ENCODE data around the gene COQ5.

COQ5 gene

DNA sequence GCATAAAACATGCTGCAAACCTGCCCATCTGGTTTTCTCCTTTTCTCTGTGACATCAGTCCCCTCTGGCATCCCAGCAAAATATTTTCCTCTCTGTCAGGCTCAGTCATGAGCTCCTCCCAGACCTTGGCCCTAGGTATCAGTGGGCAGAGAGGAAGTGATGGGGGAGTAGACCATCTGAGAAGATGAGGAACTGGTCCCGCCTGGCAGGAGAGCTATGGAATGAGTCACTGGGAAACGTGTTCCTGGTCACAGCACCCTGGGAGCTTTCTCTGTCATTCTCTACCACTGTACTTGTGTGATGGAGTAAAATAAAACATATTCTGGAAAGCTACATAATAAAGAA is 54.4 kb downstream of the COQ5 start:
- TF ChIP-seq, protein P1, sequence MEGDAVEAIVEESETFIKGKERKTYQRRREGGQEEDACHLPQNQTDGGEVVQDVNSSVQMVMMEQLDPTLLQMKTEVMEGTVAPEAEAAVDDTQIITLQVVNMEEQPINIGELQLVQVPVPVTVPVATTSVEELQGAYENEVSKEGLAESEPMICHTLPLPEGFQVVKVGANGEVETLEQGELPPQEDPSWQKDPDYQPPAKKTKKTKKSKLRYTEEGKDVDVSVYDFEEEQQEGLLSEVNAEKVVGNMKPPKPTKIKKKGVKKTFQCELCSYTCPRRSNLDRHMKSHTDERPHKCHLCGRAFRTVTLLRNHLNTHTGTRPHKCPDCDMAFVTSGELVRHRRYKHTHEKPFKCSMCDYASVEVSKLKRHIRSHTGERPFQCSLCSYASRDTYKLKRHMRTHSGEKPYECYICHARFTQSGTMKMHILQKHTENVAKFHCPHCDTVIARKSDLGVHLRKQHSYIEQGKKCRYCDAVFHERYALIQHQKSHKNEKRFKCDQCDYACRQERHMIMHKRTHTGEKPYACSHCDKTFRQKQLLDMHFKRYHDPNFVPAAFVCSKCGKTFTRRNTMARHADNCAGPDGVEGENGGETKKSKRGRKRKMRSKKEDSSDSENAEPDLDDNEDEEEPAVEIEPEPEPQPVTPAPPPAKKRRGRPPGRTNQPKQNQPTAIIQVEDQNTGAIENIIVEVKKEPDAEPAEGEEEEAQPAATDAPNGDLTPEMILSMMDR (IDR thresholded peaks at IDR 0.05; ENCODE audit: extremely low read depth, insufficient read depth, missing control alignments) = no peak
- in situ Hi-C loops (cut with MboI; ENCODE audit: low pct_unique_long_range_greater_than_20kb, low sequenced_read_pairs, unreplicated experiment) = no loop called here
- no peak for DNase-seq (ENCODE audit: low spot score)

DNA sequence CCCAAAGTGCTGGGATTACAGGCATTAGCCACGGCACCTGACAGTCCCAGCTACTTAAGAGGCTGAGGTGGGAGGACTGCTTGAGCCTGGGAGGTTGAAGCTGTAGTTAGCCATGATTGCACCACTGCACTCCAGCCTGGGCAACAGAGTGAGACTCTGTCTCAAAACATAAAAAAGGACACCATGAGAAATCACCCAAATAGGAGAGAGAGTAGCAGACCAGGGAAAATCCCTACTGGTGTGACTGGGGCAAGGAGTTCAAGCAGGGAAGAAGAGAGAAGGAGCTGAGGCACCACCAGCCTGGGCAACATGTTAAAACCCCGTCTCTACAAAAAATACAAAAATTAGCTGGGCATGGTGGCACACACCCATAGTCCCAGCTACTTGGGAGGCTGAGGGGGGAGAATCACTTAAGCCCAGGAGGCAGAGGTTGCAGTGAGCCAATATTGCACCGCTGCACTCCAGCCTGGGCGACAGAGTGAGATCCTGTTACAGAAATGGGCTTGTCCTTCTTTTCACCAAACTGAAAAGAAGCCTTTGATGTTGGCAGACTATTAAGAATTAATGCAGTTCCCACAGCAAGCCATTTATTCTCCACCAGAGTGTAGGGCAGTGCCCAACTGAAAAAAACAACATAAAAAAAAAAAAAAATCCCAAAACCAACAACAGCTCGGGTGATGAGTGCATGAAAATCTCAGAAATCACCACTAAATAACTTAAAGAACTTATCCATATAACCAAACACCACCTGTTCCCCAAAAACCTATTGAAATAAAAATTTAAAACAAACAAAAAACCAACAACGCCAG is 54.9 kb downstream of the COQ5 start:
- in situ Hi-C loops (cut with MboI; ENCODE audit: low pct_unique_long_range_greater_than_20kb, low sequenced_read_pairs, unreplicated experiment) = no loop called here
- DNase-seq (ENCODE audit: low spot score) = no peak
- TF ChIP-seq, protein P1 (IDR thresholded peaks at IDR 0.05; ENCODE audit: extremely low read depth, insufficient read depth, missing control alignments) = no peak

DNA sequence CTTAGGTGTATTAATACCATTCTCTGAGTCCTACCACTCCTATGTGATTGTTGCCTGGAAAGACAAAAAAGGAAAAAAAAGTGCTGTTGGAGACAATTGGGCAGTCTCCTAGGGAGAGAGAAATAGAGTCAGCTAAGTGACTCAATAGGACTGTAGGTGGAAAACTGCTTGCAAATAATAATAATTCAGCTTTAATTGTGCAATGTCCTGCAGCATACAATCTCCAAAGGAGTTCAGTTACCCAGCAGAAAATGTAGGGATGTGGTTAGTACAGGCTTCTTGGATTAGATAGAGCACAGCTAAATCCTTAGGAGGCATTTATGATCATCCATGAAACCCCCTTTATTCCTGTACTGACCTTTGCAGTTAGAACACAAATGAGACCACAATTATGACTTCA is 56.4 kb downstream of the COQ5 start:
- DNase-seq (ENCODE audit: low spot score) = no peak
- in situ Hi-C loops (cut with MboI; ENCODE audit: low pct_unique_long_range_greater_than_20kb, low sequenced_read_pairs, unreplicated experiment) = no loop called here
- TF ChIP-seq, protein P1 (IDR thresholded peaks at IDR 0.05; ENCODE audit: extremely low read depth, insufficient read depth, missing control alignments) = no peak

DNA sequence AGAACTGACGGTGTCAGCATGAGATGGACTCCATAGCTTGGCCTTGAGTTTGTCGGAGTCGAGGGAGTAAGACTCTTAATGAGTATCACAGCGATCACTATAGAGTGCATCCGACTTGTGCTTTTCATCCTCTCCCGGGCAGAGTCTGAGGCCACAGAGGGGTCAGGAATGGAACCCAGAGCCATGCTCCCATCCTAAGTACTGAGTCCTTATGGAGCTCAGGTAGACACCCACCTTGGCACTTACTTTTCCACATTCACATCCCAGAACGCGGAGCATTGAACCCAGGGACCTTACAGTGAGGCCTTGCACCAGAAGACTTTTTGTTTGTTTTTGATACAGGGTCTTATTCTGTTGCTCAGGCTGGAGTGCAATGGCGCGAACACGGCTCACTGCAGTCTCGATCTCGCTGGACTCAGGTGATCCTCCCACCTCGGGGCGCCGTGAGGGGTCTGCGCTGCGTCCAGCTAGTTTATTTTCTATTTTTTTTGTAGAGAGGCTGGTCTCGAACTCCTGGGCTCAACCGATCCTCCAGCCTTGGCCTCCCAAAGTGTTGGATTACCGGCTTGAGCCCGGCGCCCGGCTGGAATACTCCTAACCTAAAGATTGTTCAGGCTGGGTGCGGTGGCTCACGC is 58.7 kb downstream of the COQ5 start:
- TF ChIP-seq, protein P1 (IDR thresholded peaks at IDR 0.05; ENCODE audit: extremely low read depth, insufficient read depth, missing control alignments) = no peak
- DNase-seq (ENCODE audit: low spot score) = no peak
- in situ Hi-C loops (cut with MboI; ENCODE audit: low pct_unique_long_range_greater_than_20kb, low sequenced_read_pairs, unreplicated experiment) = no loop called here

DNA sequence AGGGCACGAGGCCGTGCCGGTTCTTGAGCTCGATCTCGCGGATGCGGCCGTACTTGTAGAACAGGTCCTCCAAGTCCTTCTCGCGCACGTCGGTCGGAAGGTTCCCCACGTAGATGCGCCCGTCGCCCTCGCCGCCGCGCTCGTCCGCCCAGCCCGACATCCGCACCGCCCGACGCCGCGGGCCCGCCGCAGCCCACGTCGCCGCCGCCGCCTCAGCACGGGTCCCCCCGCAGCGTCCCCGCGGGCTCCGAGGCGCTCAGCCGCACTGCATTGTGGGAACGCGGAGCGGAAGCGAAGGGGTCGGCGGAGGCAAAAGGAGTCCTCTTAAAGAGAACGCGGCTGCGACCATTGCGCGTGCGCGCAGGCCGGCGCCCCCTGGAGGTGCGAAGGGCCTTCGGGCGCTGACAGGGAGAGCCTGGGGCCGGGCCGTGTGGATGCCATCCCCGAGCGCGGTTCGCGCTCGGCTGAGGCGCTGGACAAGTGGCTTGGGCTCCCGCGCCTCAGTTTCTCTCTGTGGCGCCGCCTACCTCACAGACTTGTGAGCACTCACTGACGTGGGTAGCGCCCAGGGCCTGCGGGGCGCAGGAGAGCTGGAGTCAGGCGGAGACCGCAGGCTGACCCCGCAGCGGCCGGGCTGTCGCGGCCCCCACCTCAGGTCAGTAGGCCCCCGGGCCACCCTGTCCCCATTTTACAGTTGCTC is 59.4 kb downstream of the COQ5 start, which contains the start of gene SRSF9:
Gene SRSF9, minus strand, starts transcription at position 299 of the 700 bp plus-strand sequence. Its CDS starts 139 bp downstream, at position 160.
- TF ChIP-seq, protein P1 (IDR thresholded peaks at IDR 0.05; ENCODE audit: extremely low read depth, insufficient read depth, missing control alignments) = peak; percentile 97
- in situ Hi-C loops (cut with MboI; ENCODE audit: low pct_unique_long_range_greater_than_20kb, low sequenced_read_pairs, unreplicated experiment) = no loop called here
- DNase-seq (ENCODE audit: low spot score) = peak; percentile 100

DNA sequence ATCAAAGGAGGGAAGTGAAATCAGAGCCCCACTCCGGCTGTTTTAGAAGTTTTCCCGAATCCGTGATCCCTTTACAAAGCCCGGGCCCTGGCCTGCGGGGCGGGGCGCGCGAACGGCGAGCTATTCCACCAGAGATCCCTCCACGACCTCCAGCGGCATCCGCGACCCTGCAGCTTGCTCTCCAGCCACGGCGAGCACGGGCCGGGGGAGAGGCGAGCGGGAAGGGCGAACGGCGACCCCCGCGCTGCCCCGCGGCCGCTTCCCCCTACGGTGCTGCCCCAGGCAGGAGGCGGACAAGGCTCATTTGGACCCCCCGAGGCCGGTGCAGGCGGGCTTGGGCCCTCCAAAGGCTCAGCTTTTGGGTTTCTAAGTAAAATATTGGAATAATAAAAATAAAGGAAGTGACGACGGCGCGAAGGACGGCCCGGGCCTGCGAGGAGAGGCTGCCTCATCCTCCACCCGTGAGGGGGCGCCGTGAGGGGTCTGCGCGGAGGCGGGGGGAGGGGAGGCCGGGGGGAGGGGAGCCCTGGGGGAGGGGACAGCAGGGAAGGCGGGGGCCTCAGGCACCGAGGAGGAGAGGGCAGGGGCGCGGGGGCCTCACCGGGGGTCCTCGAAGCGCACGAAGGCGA is 60.0 kb downstream of the COQ5 start:
- DNase-seq (ENCODE audit: low spot score) = peak; percentile 79
- TF ChIP-seq, protein P1 (IDR thresholded peaks at IDR 0.05; ENCODE audit: extremely low read depth, insufficient read depth, missing control alignments) = peak; percentile 37
- in situ Hi-C loops (cut with MboI; ENCODE audit: low pct_unique_long_range_greater_than_20kb, low sequenced_read_pairs, unreplicated experiment) = no loop called here
